Ovary (tissue), 3 donors: ENCODE measurements around the gene FBXL13.

Experiments
- POLR2A ChIP-seq: fragments of 450-650 bp; IDR thresholded peaks from one replicate; pipeline ENCODE4 v1.6.1; 2017; ENCODE audit warnings: antibody characterized with exemption, mild to moderate bottlenecking, moderate library complexity
- TF ChIP-seq, protein P1 (sequence below), 3 donors: fragments of 450-650 bp in 2 of 3; fragments of 200-600 bp in 1 of 3; IDR thresholded peaks; one replicate each; pipeline versions ENCODE4 v1.5.1 to v1.8.0; 2016 to 2022; ENCODE audit warnings: antibody characterized with exemption in 3 of 3, mild to moderate bottlenecking in 1 of 3
- donor health status: DM: no; HTN: no; CAD: no.

DNA sequence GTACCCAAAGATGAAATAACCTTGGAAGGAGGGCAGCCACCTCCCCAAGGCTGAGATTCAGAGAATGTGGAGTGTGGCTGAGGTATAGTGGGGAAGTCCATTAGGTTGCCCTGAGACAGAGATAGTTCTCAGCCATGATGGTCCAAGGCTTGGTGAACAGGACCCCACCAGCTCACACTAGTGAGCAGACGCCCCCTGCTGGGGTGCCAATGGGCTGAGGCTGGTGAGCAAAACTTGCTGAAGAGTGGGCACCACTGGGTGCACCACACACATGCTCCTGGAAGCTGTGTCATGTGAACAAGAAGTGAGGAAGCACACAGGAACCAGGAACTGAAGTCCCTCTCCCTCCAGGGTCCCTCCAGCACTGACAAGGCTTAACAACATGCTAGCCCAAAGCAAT, 8.9 kb downstream of the FBXL13 start:
- TF ChIP-seq, protein P1, sequence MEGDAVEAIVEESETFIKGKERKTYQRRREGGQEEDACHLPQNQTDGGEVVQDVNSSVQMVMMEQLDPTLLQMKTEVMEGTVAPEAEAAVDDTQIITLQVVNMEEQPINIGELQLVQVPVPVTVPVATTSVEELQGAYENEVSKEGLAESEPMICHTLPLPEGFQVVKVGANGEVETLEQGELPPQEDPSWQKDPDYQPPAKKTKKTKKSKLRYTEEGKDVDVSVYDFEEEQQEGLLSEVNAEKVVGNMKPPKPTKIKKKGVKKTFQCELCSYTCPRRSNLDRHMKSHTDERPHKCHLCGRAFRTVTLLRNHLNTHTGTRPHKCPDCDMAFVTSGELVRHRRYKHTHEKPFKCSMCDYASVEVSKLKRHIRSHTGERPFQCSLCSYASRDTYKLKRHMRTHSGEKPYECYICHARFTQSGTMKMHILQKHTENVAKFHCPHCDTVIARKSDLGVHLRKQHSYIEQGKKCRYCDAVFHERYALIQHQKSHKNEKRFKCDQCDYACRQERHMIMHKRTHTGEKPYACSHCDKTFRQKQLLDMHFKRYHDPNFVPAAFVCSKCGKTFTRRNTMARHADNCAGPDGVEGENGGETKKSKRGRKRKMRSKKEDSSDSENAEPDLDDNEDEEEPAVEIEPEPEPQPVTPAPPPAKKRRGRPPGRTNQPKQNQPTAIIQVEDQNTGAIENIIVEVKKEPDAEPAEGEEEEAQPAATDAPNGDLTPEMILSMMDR (IDR thresholded peaks at IDR 0.05): no peak
- TF ChIP-seq POLR2A: no peak
